Measurements from ENCODE around the gene KCNE4. TPM values are rescaled to one million over a fixed set of nuclear protein-coding genes. Genes with fewer than 3 reads are reported as not detected.

The KCNE4 gene
- total and polyA plus RNA-seq, 2 experiments from 2014 or later = not detected

GRCh38 chr2:223029287-223029686 is 22.7 kb upstream of the KCNE4 start:
- DNase-seq (ENCODE audit: low spot score) (no peak), ATAC-seq (no peak)
- no peak for TF ChIP-seq JUNB (IDR thresholded peaks at IDR 0.05; ENCODE audit: unreplicated experiment)
- TF ChIP-seq POLR2AphosphoS5 (IDR thresholded peaks at IDR 0.05; ENCODE audit: low read depth) = no peak
- no peak for TF ChIP-seq CREB1 (CRISPR knock-in tag; IDR thresholded peaks at IDR 0.05; ENCODE audit: low read depth)
- no peak for TF ChIP-seq ETS1 (IDR thresholded peaks at IDR 0.05)
- TF ChIP-seq ZNF331 (CRISPR knock-in tag; IDR thresholded peaks at IDR 0.05; ENCODE audit: low read depth) = no peak
- TF ChIP-seq, protein P1, sequence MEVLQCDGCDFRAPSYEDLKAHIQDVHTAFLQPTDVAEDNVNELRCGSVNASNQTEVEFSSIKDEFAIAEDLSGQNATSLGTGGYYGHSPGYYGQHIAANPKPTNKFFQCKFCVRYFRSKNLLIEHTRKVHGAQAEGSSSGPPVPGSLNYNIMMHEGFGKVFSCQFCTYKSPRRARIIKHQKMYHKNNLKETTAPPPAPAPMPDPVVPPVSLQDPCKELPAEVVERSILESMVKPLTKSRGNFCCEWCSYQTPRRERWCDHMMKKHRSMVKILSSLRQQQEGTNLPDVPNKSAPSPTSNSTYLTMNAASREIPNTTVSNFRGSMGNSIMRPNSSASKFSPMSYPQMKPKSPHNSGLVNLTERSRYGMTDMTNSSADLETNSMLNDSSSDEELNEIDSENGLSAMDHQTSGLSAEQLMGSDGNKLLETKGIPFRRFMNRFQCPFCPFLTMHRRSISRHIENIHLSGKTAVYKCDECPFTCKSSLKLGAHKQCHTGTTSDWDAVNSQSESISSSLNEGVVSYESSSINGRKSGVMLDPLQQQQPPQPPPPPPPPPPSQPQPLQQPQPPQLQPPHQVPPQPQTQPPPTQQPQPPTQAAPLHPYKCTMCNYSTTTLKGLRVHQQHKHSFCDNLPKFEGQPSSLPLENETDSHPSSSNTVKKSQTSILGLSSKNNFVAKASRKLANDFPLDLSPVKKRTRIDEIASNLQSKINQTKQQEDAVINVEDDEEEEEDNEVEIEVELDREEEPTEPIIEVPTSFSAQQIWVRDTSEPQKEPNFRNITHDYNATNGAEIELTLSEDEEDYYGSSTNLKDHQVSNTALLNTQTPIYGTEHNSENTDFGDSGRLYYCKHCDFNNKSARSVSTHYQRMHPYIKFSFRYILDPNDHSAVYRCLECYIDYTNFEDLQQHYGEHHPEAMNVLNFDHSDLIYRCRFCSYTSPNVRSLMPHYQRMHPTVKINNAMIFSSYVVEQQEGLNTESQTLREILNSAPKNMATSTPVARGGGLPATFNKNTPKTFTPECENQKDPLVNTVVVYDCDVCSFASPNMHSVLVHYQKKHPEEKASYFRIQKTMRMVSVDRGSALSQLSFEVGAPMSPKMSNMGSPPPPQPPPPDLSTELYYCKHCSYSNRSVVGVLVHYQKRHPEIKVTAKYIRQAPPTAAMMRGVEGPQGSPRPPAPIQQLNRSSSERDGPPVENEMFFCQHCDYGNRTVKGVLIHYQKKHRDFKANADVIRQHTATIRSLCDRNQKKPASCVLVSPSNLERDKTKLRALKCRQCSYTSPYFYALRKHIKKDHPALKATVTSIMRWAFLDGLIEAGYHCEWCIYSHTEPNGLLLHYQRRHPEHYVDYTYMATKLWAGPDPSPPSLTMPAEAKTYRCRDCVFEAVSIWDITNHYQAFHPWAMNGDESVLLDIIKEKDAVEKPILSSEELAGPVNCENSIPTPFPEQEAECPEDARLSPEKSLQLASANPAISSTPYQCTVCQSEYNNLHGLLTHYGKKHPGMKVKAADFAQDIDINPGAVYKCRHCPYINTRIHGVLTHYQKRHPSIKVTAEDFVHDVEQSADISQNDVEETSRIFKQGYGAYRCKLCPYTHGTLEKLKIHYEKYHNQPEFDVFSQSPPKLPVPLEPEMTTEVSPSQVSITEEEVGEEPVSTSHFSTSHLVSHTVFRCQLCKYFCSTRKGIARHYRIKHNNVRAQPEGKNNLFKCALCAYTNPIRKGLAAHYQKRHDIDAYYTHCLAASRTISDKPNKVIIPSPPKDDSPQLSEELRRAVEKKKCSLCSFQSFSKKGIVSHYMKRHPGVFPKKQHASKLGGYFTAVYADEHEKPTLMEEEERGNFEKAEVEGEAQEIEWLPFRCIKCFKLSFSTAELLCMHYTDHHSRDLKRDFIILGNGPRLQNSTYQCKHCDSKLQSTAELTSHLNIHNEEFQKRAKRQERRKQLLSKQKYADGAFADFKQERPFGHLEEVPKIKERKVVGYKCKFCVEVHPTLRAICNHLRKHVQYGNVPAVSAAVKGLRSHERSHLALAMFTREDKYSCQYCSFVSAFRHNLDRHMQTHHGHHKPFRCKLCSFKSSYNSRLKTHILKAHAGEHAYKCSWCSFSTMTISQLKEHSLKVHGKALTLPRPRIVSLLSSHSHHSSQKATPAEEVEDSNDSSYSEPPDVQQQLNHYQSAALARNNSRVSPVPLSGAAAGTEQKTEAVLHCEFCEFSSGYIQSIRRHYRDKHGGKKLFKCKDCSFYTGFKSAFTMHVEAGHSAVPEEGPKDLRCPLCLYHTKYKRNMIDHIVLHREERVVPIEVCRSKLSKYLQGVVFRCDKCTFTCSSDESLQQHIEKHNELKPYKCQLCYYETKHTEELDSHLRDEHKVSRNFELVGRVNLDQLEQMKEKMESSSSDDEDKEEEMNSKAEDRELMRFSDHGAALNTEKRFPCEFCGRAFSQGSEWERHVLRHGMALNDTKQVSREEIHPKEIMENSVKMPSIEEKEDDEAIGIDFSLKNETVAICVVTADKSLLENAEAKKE (CRISPR knock-in tag; IDR thresholded peaks at IDR 0.05) = no peak
- no peak for TF ChIP-seq ZNF114 (CRISPR knock-in tag; IDR thresholded peaks at IDR 0.05)
- no peak for TF ChIP-seq EZH2phosphoT487 (IDR thresholded peaks at IDR 0.05; ENCODE audit: unreplicated experiment)
- no peak for TF ChIP-seq EZH2 (IDR thresholded peaks at IDR 0.05; ENCODE audit: low read depth, unreplicated experiment)
- no peak for TF ChIP-seq REST (IDR thresholded peaks at IDR 0.05; ENCODE audit: unreplicated experiment)
- TF ChIP-seq NANOG (IDR thresholded peaks at IDR 0.05; ENCODE audit: borderline replicate concordance) = no peak
- peaks cover 23% of the 10 kb centered on the region for H3K9me3 Mint-ChIP-seq
- H3K4me2 ChIP-seq = no peak overlapping the region
- no peaks in the 10 kb centered on the region for H3F3A ChIP-seq (replicated peaks; ENCODE audit: low read depth)
- no peak overlapping the region for H3K4me3 Mint-ChIP-seq
- no peaks in the 10 kb centered on the region for H4K20me1 ChIP-seq (replicated peaks; ENCODE audit: insufficient read depth)
- H3K36me3 Mint-ChIP-seq (ENCODE audit: low read depth) = peaks cover 28% of the 10 kb centered on the region
- no peak overlapping the region for H3K27ac ChIP-seq (ENCODE audit: low read depth)
- H3K4me3 ChIP-seq = no peak overlapping the region
- peaks cover 5% of the 10 kb centered on the region; the same call in 1 of the 2 replicates for H3K36me3 ChIP-seq (ENCODE audit: insufficient read depth)
- peaks cover 16% of the 10 kb centered on the region for H3K4me1 ChIP-seq (ENCODE audit: insufficient read depth)
- H3K27me3 ChIP-seq (ENCODE audit: insufficient read depth) = no peaks in the 10 kb centered on the region
- H3K4me1 Mint-ChIP-seq = peaks cover 13% of the 10 kb centered on the region
- H2AFZ ChIP-seq = no peak overlapping the region; the same call in 1 of the 2 replicates
- no peak overlapping the region for H3K27ac Mint-ChIP-seq
- 0 out of 2 replicates have a peak, but pooled peaks cover 6% of the 10 kb centered on the region for H3K9me2 ChIP-seq (ENCODE audit: insufficient read depth)
- peaks cover 5% of the 10 kb centered on the region for H3K27me3 Mint-ChIP-seq (ENCODE audit: insufficient read depth, low read depth, poor library complexity)
- no peaks in the 10 kb centered on the region for H3K79me2 ChIP-seq (replicated peaks; ENCODE audit: insufficient read depth)

Measured in GM23338 (cell line).